ENCODE data around the gene MOV10.

Gene MOV10

GRCh38 chr1:112698366-112699310 lies 24.2 kb downstream of the MOV10 start:
- peak overlapping the region; percentile 29 for H3K27ac Mint-ChIP-seq
- no peak overlapping the region for H3K4me3 Mint-ChIP-seq
- no peaks in the 10 kb centered on the region for H3K9me3 Mint-ChIP-seq
- peaks cover 71% of the 10 kb centered on the region for H3K36me3 Mint-ChIP-seq (ENCODE audit: low read depth)
- peaks cover 1% of the 10 kb centered on the region for H3K27me3 Mint-ChIP-seq
- intact Hi-C loops (cut with micrococcal nuclease): no loop called here
- peaks cover 60% of the 10 kb centered on the region for H3K4me1 Mint-ChIP-seq (ENCODE audit: low read depth)

- H3K9me3 Mint-ChIP-seq: no peaks in the 10 kb centered on the region
- H3K36me3 Mint-ChIP-seq (ENCODE audit: low read depth): peaks cover 61% of the 10 kb centered on the region
- peaks cover 63% of the 10 kb centered on the region for H3K4me1 Mint-ChIP-seq (ENCODE audit: low read depth)
- peaks cover 2% of the 10 kb centered on the region for H3K27me3 Mint-ChIP-seq
- no peak overlapping the region for H3K4me3 Mint-ChIP-seq
- intact Hi-C loops (cut with micrococcal nuclease): loop anchor here (5.0 to 10.0 kb wide), 2 partner anchors 82 to 235 kb away; partner anchors contain the start of genes CAPZA1 and ST7L
- peak overlapping the region; percentile 81 for H3K27ac Mint-ChIP-seq
Measured at GRCh38 chr1:112699425-112700144, 25.1 kb downstream of the MOV10 start.

GRCh38 chr1:112700290-112701226 lies 26.1 kb downstream of the MOV10 start:
- Mint-ChIP-seq H3K4me1 (ENCODE audit: low read depth) (peaks cover 63% of the 10 kb centered on the region), H3K9me3 (no peaks in the 10 kb centered on the region), H3K4me3 (peak overlapping the region; percentile 51), H3K27ac (peak overlapping the region; percentile 81), H3K36me3 (ENCODE audit: low read depth) (peaks cover 61% of the 10 kb centered on the region), H3K27me3 (peaks cover 8% of the 10 kb centered on the region)
- intact Hi-C loops (cut with micrococcal nuclease): loop anchor here (5.0 to 10.0 kb wide), 2 partner anchors 83 to 236 kb away; partner anchors contain the start of genes CAPZA1 and ST7L

GRCh38 chr1:112701227-112702066 lies 27.0 kb downstream of the MOV10 start:
- intact Hi-C loops (cut with micrococcal nuclease): loop anchor here (5.0 to 10.0 kb wide), 2 partner anchors 84 to 237 kb away; partner anchors contain the start of genes CAPZA1 and ST7L
- Mint-ChIP-seq H3K36me3 (ENCODE audit: low read depth) (peaks cover 58% of the 10 kb centered on the region), H3K4me3 (peak overlapping the region; percentile 51), H3K27ac (peak overlapping the region; percentile 81), H3K4me1 (ENCODE audit: low read depth) (peaks cover 72% of the 10 kb centered on the region), H3K27me3 (peaks cover 11% of the 10 kb centered on the region), H3K9me3 (no peaks in the 10 kb centered on the region)

GRCh38 chr1:112702067-112702395 lies 27.6 kb downstream of the MOV10 start:
- intact Hi-C loops (cut with micrococcal nuclease): loop anchor here (5.0 to 10.0 kb wide), 2 partner anchors 85 to 237 kb away; partner anchors contain the start of genes CAPZA1 and ST7L
- H3K4me1 Mint-ChIP-seq (ENCODE audit: low read depth): peaks cover 74% of the 10 kb centered on the region
- no peaks in the 10 kb centered on the region for H3K9me3 Mint-ChIP-seq
- H3K4me3 Mint-ChIP-seq: peak overlapping the region; percentile 30
- H3K27me3 Mint-ChIP-seq: peaks cover 12% of the 10 kb centered on the region
- H3K27ac Mint-ChIP-seq: peak overlapping the region; percentile 81
- peaks cover 52% of the 10 kb centered on the region for H3K36me3 Mint-ChIP-seq (ENCODE audit: low read depth)

GRCh38 chr1:112702420-112703261 lies 28.2 kb downstream of the MOV10 start:
- H3K27me3 Mint-ChIP-seq: peaks cover 16% of the 10 kb centered on the region
- H3K9me3 Mint-ChIP-seq: no peaks in the 10 kb centered on the region
- H3K36me3 Mint-ChIP-seq (ENCODE audit: low read depth): peaks cover 51% of the 10 kb centered on the region
- intact Hi-C loops (cut with micrococcal nuclease): loop anchor here (5.0 to 10.0 kb wide), 2 partner anchors 85 to 238 kb away; partner anchors contain the start of genes CAPZA1 and ST7L
- no peak overlapping the region for H3K4me3 Mint-ChIP-seq
- H3K4me1 Mint-ChIP-seq (ENCODE audit: low read depth): peaks cover 78% of the 10 kb centered on the region
- H3K27ac Mint-ChIP-seq: peak overlapping the region; percentile 81

- Mint-ChIP-seq H3K27ac (no peak overlapping the region), H3K9me3 (no peaks in the 10 kb centered on the region), H3K4me3 (no peak overlapping the region), H3K36me3 (ENCODE audit: low read depth) (peaks cover 41% of the 10 kb centered on the region), H3K27me3 (peaks cover 24% of the 10 kb centered on the region), H3K4me1 (ENCODE audit: low read depth) (peaks cover 80% of the 10 kb centered on the region)
- intact Hi-C loops (cut with micrococcal nuclease): loop anchor here (2.0 to 10.0 kb wide), 3 partner anchors 29 to 239 kb away; partner anchors contain the start of genes CAPZA1, MOV10 and ST7L
Measured at GRCh38 chr1:112703706-112704105, 29.2 kb downstream of the MOV10 start.

- Mint-ChIP-seq H3K4me1 (ENCODE audit: low read depth) (peaks cover 77% of the 10 kb centered on the region), H3K27me3 (peaks cover 31% of the 10 kb centered on the region), H3K27ac (peak overlapping the region; percentile 68), H3K4me3 (peak overlapping the region; percentile 60), H3K36me3 (ENCODE audit: low read depth) (peaks cover 35% of the 10 kb centered on the region), H3K9me3 (no peaks in the 10 kb centered on the region)
- intact Hi-C loops (cut with micrococcal nuclease): loop anchor here (2.0 to 10.0 kb wide), 3 partner anchors 30 to 240 kb away; partner anchors contain the start of genes CAPZA1, MOV10 and ST7L
Measured at GRCh38 chr1:112704391-112704933, 30.0 kb downstream of the MOV10 start.

- Mint-ChIP-seq H3K4me1 (ENCODE audit: low read depth) (peaks cover 71% of the 10 kb centered on the region), H3K36me3 (ENCODE audit: low read depth) (peaks cover 29% of the 10 kb centered on the region), H3K27me3 (peaks cover 37% of the 10 kb centered on the region), H3K27ac (peak overlapping the region; percentile 68), H3K9me3 (no peaks in the 10 kb centered on the region), H3K4me3 (peak overlapping the region; percentile 60)
- intact Hi-C loops (cut with micrococcal nuclease): loop anchor here (2.0 to 10.0 kb wide), 4 partner anchors 30 to 240 kb away; partner anchors contain the start of genes CAPZA1, MOV10 and ST7L
Measured at GRCh38 chr1:112704934-112705627, 30.6 kb downstream of the MOV10 start.

GRCh38 chr1:112706505-112707220 lies 32.2 kb downstream of the MOV10 start, which contains the start of gene RHOC:
TSS of gene RHOC (minus strand) at chr1:112707127. CDS start at chr1:112703799, 3,328 bp downstream.
- Mint-ChIP-seq H3K27me3 (peaks cover 52% of the 10 kb centered on the region), H3K9me3 (no peaks in the 10 kb centered on the region), H3K4me1 (ENCODE audit: low read depth) (peaks cover 55% of the 10 kb centered on the region), H3K4me3 (peak within 1 kb of the TSS; percentile 76), H3K27ac (peak within 1 kb of the TSS; percentile 64), H3K36me3 (ENCODE audit: low read depth) (peaks cover 17% of the 10 kb centered on the region)
- intact Hi-C loops (cut with micrococcal nuclease): loop anchor here (5.0 to 10.0 kb wide), 2 partner anchors 204 to 242 kb away; no protein-coding TSS in a partner anchor
